SH-SY5Y (cell line): ENCODE results near the gene RNF111.

Experiments used
- GATA2 ChIP-seq: IDR thresholded peaks from 2 replicates; pipeline ENCODE4 v1.6.1; 2011; ENCODE audit warnings: mild to moderate bottlenecking, low read depth, low read length
- GATA3 ChIP-seq: IDR thresholded peaks from 2 replicates; pipeline ENCODE4 v1.6.1; 2011; ENCODE audit warnings: low read depth, mild to moderate bottlenecking, low read length, moderate library complexity

GRCh38 chr15:59035201-59035600 is 47.7 kb downstream of the RNF111 start:
- TF ChIP-seq GATA2 = no peak
- no peak for TF ChIP-seq GATA3
